Kidney epithelial cell (primary cell): Measurements from ENCODE around the gene HLA-F. TPM values are rescaled to one million over a fixed set of nuclear protein-coding genes. Genes with fewer than 3 reads are reported as not detected.

Experiments used
- DNase-seq: peaks from one replicate; pipeline ENCODE4 v3.0.0-alpha.2; 2010; ENCODE audit warnings: low read depth
- H3K27me3 ChIP-seq: 2 replicates; pipeline ENCODE4 v1.6.0; 2011; ENCODE audit warnings: low read length; ENCODE audit not compliant: control insufficient read depth, insufficient read depth
- H3K36me3 ChIP-seq: 2 replicates; pipeline ENCODE4 v1.5.1; 2011; ENCODE audit warnings: low read length; ENCODE audit not compliant: control insufficient read depth, insufficient read depth
- H3K4me3 ChIP-seq: 2 replicates; pipeline ENCODE4 v1.5.1; 2011; ENCODE audit warnings: low read depth, mild to moderate bottlenecking, control low read depth, low read length
- total RNA-seq: library from RNA; depleted of rRNA; stranded (reverse); fragments of >200 nt; gene quantifications from 2 replicates; pipeline ENCODE4 v1.2.3, GENCODE V29; 2015
- TF ChIP-seq, protein P1 (sequence below): IDR thresholded peaks from 2 replicates; pipeline ENCODE4 v1.5.1; 2011; ENCODE audit warnings: mild to moderate bottlenecking, moderate library complexity, low read length, control low read depth, inconsistent platforms; ENCODE audit not compliant: insufficient read depth, poor library complexity, severe bottlenecking

HLA-F gene
- total RNA-seq, 1 donor from 2014 or later: 9.0 TPM

DNA sequence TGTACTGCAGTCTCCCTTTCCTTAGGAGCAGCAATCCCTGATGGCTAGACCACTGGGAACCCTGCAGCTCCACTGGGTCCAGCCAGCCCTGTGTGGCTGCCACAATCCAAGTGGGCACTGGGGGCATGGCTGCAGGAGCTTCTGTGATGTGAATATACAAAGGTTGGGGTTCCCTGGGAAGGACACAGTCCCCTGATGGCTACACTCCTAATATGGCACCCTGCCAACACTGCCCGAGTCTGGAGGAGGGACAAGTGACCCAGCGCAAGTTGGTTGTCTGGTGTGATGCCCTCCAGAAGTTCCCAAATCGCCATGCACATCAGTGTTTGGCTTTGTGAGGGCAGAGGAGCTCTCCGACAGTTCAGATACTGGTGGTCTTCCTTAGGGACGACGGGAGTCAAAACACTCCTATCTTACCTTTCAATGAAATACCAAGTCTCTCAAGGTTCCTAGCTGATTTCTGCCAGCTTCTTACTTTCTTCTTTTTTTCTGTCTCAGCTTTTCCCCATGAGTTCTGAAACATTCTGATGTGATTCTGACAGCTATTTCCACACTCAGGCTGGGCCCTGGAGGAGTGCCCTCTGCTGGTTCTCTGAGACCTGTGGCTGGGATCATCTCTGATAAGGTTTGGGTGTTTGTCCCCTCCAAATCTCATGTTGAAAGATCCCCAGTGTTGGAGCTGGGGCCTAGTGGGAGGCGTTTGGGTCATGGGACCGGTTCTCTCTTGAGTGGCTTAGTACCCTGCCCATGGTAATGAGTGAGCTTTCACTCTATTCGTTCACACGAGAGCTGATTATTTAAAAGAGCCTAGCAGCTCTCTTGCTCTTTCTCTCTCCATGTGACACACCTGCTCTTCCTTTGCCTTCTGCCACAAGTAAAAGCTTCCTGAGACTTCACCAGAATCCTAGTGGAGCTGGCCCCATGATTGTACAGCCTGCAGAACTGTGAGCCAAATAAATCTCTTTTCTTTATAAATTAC is 26.8 kb upstream of the HLA-F start:
- no peak for DNase-seq
- TF ChIP-seq, protein P1, sequence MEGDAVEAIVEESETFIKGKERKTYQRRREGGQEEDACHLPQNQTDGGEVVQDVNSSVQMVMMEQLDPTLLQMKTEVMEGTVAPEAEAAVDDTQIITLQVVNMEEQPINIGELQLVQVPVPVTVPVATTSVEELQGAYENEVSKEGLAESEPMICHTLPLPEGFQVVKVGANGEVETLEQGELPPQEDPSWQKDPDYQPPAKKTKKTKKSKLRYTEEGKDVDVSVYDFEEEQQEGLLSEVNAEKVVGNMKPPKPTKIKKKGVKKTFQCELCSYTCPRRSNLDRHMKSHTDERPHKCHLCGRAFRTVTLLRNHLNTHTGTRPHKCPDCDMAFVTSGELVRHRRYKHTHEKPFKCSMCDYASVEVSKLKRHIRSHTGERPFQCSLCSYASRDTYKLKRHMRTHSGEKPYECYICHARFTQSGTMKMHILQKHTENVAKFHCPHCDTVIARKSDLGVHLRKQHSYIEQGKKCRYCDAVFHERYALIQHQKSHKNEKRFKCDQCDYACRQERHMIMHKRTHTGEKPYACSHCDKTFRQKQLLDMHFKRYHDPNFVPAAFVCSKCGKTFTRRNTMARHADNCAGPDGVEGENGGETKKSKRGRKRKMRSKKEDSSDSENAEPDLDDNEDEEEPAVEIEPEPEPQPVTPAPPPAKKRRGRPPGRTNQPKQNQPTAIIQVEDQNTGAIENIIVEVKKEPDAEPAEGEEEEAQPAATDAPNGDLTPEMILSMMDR: peak; percentile 60
- Histone ChIP-seq H3K36me3 (no peaks in the 10 kb centered on the region), H3K4me3 (no peak overlapping the region), H3K27me3 (no peaks in the 10 kb centered on the region)

DNA sequence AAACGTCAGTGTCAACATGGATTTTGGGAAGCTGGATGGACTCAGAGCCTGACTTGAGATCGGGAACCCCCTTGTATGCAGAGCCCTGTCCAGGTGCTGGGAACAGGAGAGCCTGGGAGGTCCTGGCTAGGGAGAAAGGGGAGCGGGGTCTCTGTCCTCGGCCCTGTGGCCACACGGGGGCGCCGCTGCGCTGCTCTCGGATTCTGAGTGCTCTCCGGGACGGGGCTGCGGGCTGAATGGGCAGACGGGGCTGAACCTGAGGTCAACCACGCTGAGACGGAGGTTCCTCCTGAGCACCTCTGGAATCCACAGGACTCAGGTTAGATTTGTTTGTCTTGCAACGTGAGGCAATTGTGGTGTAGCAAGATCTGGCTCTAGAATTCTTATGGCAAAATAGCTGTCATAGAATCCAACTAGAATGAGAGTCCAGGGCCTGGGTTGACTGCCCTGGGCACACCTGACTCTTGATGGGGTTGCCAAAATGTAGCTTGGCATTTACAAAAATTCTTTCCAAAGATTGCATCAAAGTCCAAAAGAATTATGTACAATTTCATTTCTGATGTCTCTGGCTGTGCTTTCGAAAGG is 20.6 kb upstream of the HLA-F start:
- DNase-seq: peak; percentile 5
- TF ChIP-seq, protein P1: peak; percentile 74
- Histone ChIP-seq H3K27me3 (no peaks in the 10 kb centered on the region), H3K4me3 (no peak overlapping the region), H3K36me3 (no peaks in the 10 kb centered on the region)

DNA sequence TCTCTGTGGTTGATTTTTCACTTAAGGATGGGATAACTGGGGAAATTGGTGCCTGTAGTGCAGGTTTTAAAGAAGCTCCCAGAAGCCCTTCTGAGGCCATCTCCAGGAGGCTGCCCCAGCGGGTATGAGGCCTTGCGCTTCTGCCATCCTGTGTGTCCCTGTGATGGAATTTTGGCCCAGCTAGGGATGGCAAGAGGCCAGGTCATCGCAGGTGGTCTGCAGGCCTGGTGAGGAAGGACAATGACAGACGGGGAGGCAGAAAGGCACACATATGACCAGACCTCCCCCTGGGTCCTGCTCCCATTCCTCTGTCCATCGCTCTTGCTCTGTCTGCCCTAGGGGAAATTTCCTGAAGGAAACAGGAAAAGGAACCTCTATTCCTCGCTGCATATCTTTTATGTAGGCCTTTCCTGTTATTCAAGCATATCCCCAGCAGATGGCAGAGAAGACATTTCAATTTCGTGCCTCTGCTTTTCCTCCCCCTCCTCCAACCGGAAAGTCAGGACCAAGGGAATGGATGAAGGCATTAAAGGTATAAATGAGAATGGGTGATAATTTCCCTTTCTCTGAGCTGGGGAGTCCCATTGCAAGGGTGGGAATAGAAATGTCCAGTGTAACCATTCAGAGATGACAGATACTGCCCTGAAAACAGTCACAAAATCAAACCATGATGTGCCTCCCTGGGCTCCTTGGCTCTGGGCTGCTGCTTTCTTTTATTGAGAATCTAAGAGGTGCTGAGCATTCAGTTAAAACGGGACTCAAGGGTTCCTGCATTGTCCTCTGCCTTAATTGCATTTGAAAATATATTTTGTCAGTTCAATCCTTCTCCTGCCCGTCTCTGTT is 17.6 kb upstream of the HLA-F start:
- Histone ChIP-seq H3K4me3 (no peak overlapping the region), H3K36me3 (no peaks in the 10 kb centered on the region), H3K27me3 (peaks cover 4% of the 10 kb centered on the region)
- TF ChIP-seq, protein P1: peak; percentile 61
- no peak for DNase-seq

DNA sequence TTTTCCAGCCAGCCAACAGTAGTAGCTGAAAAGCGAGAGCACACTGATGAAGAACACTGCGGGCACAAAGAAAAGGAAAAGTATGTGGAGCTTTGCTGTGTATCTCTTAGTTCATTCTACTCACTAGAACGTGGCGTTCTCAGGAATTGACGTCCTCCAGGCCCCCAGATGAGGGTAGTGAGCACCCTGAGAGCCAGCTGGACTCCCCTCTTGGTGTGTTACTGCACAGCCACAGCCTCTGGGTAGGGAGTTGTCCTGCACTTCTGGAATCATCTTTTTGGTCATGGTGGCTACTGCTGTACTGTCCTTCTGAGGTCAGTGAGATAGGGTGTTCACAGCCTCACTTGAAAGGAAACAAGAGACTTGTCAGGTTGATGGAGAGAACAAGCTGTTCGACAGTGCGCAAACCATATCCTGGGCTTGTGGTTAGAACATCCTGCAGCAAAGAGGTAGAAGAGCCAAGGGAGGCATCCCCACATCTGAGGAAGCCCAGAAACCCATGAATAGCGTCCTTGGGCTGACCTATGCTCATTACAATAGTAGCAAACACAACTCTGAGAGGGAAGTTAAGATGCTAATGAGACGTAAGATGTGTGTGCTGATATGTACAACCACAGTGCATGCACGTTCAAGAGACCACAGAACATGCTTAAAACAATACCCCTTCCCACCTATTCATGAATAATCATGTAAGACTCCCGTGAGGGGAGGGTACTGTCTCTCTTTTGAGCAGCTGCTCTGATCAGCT is 14.6 kb upstream of the HLA-F start:
- TF ChIP-seq, protein P1: no peak
- H3K4me3 ChIP-seq: no peak overlapping the region
- H3K27me3 ChIP-seq: peaks cover 4% of the 10 kb centered on the region
- DNase-seq: no peak
- no peaks in the 10 kb centered on the region for H3K36me3 ChIP-seq

DNA sequence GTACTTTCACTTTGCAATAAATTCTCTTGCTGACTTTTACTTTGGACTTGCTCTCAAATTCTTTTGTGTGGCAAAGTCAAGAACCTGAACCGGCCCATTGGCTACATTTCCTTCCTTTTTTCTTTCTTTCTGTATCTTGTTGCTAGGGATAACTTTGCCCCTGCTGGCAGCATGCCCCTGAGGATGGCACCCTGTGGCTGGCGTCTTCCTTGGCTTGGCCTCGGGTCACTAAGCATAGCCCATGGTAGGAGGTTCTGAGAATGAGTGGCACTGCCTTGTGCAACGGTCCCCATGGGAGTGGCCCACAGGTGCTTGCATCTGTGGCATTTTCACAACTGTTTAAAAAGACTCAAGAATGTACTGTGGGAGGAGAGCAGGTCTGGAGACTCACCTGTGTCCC is 14.0 kb upstream of the HLA-F start:
- DNase-seq: no peak
- H3K4me3 ChIP-seq: no peak overlapping the region
- TF ChIP-seq, protein P1: no peak
- H3K27me3 ChIP-seq: peaks cover 5% of the 10 kb centered on the region
- no peaks in the 10 kb centered on the region for H3K36me3 ChIP-seq
